Activated CD4-positive, alpha-beta T cell treated with anti-CD3 and anti-CD28 coated beads, Interleukin-2, amount 10 ng/mL, durations not matched to agents 24 days and 14 days (primary cell): Measurements from ENCODE around the gene PBX1. TPM values are rescaled to one million over a fixed set of nuclear protein-coding genes. Genes with fewer than 3 reads are reported as not detected.
"Not testable (repeated sequence)": the region's sequence is repeated elsewhere in the genome, so short reads cannot be mapped to it uniquely, and the experiment has no call there.

Source experiments
- DNase-seq: peaks from one replicate; pipeline ENCODE4 v3.0.0; 2022
- H3K27ac Mint-ChIP-seq: one replicate; pipeline ENCODE4 v1.8.0; 2022; ENCODE audit warnings: mild to moderate bottlenecking, mixed read lengths
- H3K27me3 Mint-ChIP-seq: one replicate; pipeline ENCODE4 v1.8.0; 2022; ENCODE audit warnings: mixed read lengths
- H3K36me3 Mint-ChIP-seq: one replicate; pipeline ENCODE4 v1.8.0; 2022; ENCODE audit warnings: low read depth, mild to moderate bottlenecking, mixed read lengths
- H3K4me1 Mint-ChIP-seq: one replicate; pipeline ENCODE4 v1.8.0; 2021; ENCODE audit warnings: mixed read lengths
- H3K4me3 Mint-ChIP-seq: one replicate; pipeline ENCODE4 v1.8.0; 2022; ENCODE audit warnings: mild to moderate bottlenecking, moderate library complexity, mixed read lengths
- H3K9me3 Mint-ChIP-seq: one replicate; pipeline ENCODE4 v1.8.0; 2021; ENCODE audit warnings: mixed read lengths
- intact Hi-C: fragments of 100-400 bp; cut with micrococcal nuclease; formaldehyde crosslinking; loops from one replicate; pipeline ENCODE4 v1.15.1; 2023
- total RNA-seq: library from RNA; stranded (reverse); gene quantifications from 2 replicates; pipeline ENCODE4 v1.2.3, GENCODE V29; 2022

PBX1 gene
- not detected in 2 replicates for total RNA-seq

- Mint-ChIP-seq H3K27ac (no peak within 1 kb of the TSS), H3K4me3 (peak within 1 kb of the TSS; percentile 56), H3K27me3 (peaks cover 33% of the 10 kb centered on the region), H3K36me3 (no peaks in the 10 kb centered on the region), H3K9me3 (no peaks in the 10 kb centered on the region), H3K4me1 (peaks cover 2% of the 10 kb centered on the region)
- intact Hi-C loops, result no loop called here
- DNase-seq, result peak; percentile 90
These were observed at the start of gene PBX1 for GRCh38 chr1:164558461-164559341. Gene PBX1, plus strand, starts transcription at chr1:164559184.

GRCh38 chr1:164510435-164510834 lies 48.5 kb upstream of the PBX1 start:
- Mint-ChIP-seq H3K9me3 (peaks cover 4% of the 10 kb centered on the region), H3K27me3 (no peaks in the 10 kb centered on the region), H3K36me3 (no peaks in the 10 kb centered on the region)

DNA sequence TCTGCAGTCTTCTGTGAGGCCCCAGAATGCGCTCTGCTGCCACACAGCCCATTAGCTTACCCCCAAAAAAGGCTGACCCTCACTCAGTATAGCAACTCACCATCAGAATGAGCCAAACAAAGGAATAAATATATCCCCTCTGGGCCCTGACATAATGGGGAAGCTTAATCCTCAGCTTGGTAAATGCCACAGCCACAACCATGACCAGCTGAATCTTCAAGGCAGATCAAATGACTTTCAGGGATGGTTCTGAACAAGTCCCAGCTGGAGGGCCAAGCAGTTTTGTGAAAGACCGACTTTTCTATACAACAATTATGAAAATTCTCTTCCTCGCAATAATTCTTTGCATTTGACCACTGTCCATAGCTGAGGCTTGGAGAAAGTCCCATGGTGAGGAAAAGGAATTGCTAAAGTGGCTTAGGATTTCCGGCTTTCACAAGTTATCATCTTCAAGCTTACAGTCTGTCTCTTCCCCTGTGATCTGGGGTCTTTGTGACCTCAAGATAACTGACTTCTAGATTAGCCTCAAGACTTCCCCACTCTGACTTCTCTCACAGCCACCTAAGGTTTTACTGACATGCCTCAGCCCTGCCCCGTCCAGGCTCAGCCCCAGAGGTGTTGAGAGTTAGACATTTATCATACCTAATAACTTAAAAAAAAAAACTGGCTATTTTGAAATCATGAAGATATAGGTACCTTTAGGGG lies 47.8 kb upstream of the PBX1 start:
- no peaks in the 10 kb centered on the region for H3K27me3 Mint-ChIP-seq
- H3K4me1 Mint-ChIP-seq, result no peaks in the 10 kb centered on the region
- H3K9me3 Mint-ChIP-seq, result no peaks in the 10 kb centered on the region
- no peak overlapping the region for H3K4me3 Mint-ChIP-seq
- no peak for DNase-seq
- H3K27ac Mint-ChIP-seq, result no peak overlapping the region
- no peaks in the 10 kb centered on the region for H3K36me3 Mint-ChIP-seq
- intact Hi-C loops, result no loop called here

More at GRCh38 chr1:164510435-164510834, 48.5 kb upstream of the PBX1 start:
- no peak overlapping the region for H3K4me3 Mint-ChIP-seq
- DNase-seq, result no peak
- intact Hi-C loops, result no loop called here
- no peaks in the 10 kb centered on the region for H3K4me1 Mint-ChIP-seq
- H3K27ac Mint-ChIP-seq, result no peak overlapping the region

GRCh38 chr1:164515231-164515630 lies 43.8 kb upstream of the PBX1 start:
- Mint-ChIP-seq H3K9me3 (no peaks in the 10 kb centered on the region), H3K27me3 (no peaks in the 10 kb centered on the region), H3K36me3 (no peaks in the 10 kb centered on the region), H3K4me1 (no peaks in the 10 kb centered on the region), H3K27ac (no peak overlapping the region), H3K4me3 (no peak overlapping the region)
- intact Hi-C loops, result no loop called here
- DNase-seq, result no peak

DNA sequence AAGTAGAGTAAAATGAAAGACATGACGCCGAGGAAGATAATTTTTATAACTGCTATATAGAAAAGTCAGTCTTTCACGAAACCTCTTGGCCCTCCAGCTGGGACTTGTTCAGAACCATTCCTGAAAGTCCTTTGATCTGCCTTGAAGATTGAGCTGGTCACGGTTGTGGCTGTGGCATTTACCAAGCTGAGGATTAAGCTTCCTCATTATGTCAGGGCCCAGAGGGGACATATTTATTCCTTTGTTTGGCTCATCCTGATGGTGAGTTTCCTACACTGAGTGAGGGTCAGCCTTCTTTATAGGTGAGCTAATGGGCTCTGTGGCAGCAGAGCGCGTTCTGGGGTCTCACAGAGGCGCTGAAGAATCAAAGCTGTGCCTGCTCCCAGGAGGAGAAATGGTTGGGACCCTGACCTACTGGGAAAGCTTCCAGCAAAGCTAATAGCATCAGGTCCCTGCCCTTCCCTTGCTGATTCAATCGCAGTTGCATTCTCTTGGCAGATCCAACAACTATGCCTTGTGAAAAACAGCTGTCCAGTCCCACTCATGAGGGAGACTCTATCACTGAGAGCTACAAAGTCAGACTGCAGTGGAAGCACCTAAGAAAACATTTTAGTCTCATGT lies 43.2 kb upstream of the PBX1 start:
- Mint-ChIP-seq H3K4me3 (no peak overlapping the region), H3K27me3 (no peaks in the 10 kb centered on the region), H3K9me3 (no peaks in the 10 kb centered on the region), H3K4me1 (no peaks in the 10 kb centered on the region), H3K27ac (no peak overlapping the region), H3K36me3 (no peaks in the 10 kb centered on the region)
- intact Hi-C loops, result no loop called here
- no peak for DNase-seq

GRCh38 chr1:164516591-164516990 lies 42.4 kb upstream of the PBX1 start:
- intact Hi-C loops, result no loop called here
- no peaks in the 10 kb centered on the region for H3K36me3 Mint-ChIP-seq
- DNase-seq, result no peak

GRCh38 chr1:164518692-164519332 lies 40.2 kb upstream of the PBX1 start:
- Mint-ChIP-seq H3K4me3 (no peak overlapping the region), H3K4me1 (no peaks in the 10 kb centered on the region), H3K27ac (no peak overlapping the region), H3K9me3 (no peaks in the 10 kb centered on the region), H3K27me3 (no peaks in the 10 kb centered on the region), H3K36me3 (no peaks in the 10 kb centered on the region)
- DNase-seq, result no peak
- intact Hi-C loops, result no loop called here

More at GRCh38 chr1:164516591-164516990, 42.4 kb upstream of the PBX1 start:
- no peak overlapping the region for H3K4me3 Mint-ChIP-seq
- no peak overlapping the region for H3K27ac Mint-ChIP-seq
- H3K4me1 Mint-ChIP-seq, result no peaks in the 10 kb centered on the region
- H3K27me3 Mint-ChIP-seq, result no peaks in the 10 kb centered on the region
- H3K9me3 Mint-ChIP-seq, result no peaks in the 10 kb centered on the region

DNA sequence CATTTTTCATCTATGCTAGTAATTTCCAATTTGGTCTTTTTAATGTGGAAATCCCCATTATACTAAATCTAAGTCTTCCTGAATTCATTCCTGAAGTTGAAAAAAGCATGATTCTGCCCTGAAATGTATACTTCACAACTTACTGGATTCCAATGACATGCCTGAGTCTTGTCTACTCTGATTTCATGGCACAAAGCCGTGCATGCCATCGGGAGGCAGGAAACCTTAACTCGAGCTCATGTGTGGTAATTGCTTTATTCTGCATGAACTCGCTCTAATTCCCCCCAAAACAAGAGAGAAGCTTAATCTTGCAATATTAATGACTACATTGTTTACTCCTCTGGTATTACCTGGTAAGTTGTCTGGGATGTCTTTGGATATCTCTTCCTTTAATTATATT lies 39.6 kb upstream of the PBX1 start:
- no peaks in the 10 kb centered on the region for H3K9me3 Mint-ChIP-seq
- H3K36me3 Mint-ChIP-seq, result no peaks in the 10 kb centered on the region
- no peaks in the 10 kb centered on the region for H3K27me3 Mint-ChIP-seq
- intact Hi-C loops, result no loop called here
- no peak overlapping the region for H3K27ac Mint-ChIP-seq
- no peaks in the 10 kb centered on the region for H3K4me1 Mint-ChIP-seq
- no peak for DNase-seq
- no peak overlapping the region for H3K4me3 Mint-ChIP-seq

DNA sequence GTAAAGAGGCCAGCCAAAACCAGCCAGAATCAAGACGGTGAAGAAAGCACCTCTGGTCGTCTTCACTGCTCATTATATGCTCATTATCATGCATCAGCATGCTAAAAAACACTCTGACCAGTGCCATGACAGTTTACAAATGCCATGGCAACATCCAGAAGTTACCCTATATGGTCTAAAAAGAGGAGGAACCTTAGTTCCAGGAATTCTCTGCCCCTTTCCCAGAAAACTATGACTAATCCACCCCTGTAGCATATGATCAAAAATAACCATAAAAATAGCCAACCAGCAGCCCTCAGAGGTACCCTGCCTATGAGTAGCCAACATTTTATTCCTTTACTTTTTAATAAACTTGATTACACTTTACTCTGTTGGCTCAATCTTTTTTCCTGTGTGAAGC lies 34.2 kb upstream of the PBX1 start:
- Mint-ChIP-seq H3K4me3 (no peak overlapping the region), H3K27me3 (no peaks in the 10 kb centered on the region), H3K9me3 (peaks cover 4% of the 10 kb centered on the region), H3K27ac (no peak overlapping the region), H3K36me3 (no peaks in the 10 kb centered on the region), H3K4me1 (no peaks in the 10 kb centered on the region)
- no peak for DNase-seq
- intact Hi-C loops, result no loop called here

GRCh38 chr1:164534863-164535610 lies 23.9 kb upstream of the PBX1 start:
- Mint-ChIP-seq H3K27me3 (no peaks in the 10 kb centered on the region), H3K4me3 (no peak overlapping the region), H3K9me3 (no peaks in the 10 kb centered on the region), H3K27ac (no peak overlapping the region), H3K36me3 (no peaks in the 10 kb centered on the region), H3K4me1 (no peaks in the 10 kb centered on the region)
- intact Hi-C loops, result no loop called here
- no peak for DNase-seq

GRCh38 chr1:164552463-164552988 lies 6.5 kb upstream of the PBX1 start:
- H3K27ac Mint-ChIP-seq, H3K36me3 Mint-ChIP-seq, H3K27me3 Mint-ChIP-seq, DNase-seq, H3K4me1 Mint-ChIP-seq, H3K4me3 Mint-ChIP-seq, intact Hi-C loops: not testable (repeated sequence)
- peaks cover 11% of the 10 kb centered on the region for H3K9me3 Mint-ChIP-seq

DNA sequence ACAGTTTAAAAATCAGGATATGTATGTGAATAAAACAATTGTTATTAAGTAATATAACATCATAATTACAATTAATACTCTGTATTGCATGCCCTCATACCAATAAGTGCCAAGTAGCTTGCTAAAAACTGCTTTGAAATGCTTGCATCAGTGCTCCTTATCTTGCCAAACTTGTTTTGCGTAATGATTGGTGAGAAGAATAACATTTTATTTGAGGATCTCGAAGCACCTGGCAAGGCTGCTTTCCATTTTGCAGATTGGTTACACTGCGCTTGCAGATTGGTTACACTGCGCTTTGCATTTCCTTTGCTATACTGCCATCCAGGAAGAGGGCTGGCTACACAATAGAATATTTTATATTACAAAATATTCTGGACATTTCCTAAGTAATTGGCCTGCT lies 1.7 kb upstream of the PBX1 start:
- DNase-seq, result no peak
- Mint-ChIP-seq H3K27ac (no peak overlapping the region), H3K9me3 (peaks cover 1% of the 10 kb centered on the region), H3K4me3 (no peak overlapping the region), H3K36me3 (no peaks in the 10 kb centered on the region), H3K4me1 (peaks cover 2% of the 10 kb centered on the region), H3K27me3 (peaks cover 30% of the 10 kb centered on the region)
- intact Hi-C loops, result no loop called here
